Measurements from ENCODE around the gene TEKT1.
"Not testable (repeated sequence)": the region's sequence is repeated elsewhere in the genome, so short reads cannot be mapped to it uniquely, and the experiment has no call there.

The TEKT1 gene

DNA sequence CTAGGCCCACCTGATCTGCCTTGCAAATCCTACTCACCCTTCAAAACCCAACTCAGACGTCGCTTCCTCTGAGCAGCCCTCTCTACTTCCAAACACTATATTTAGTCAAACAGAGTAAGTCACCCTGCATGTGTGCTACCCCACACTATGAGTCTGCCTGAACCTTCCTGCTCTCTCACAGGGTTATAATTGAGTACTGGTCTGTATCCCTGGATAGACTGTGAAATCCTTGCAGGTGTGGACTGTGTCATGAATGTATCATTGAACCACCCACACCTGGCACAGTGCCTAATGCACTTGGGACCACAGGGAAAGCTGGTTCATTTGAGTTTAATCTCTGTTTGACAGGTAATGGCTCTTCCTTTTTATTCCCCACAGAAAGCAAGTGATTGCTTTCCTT, 52.1 kb downstream of the TEKT1 start:
- TF ChIP-seq CTCF (conservative IDR thresholded peaks at IDR 0.05; ENCODE audit: low read length), result no peak
- no peak for DNase-seq (ENCODE audit: low read depth)
- no peak overlapping the region for H3K4me3 ChIP-seq (ENCODE audit: low read length)

- no peak for DNase-seq (ENCODE audit: low read depth)
- TF ChIP-seq CTCF (conservative IDR thresholded peaks at IDR 0.05; ENCODE audit: low read length), result no peak
- H3K4me3 ChIP-seq (ENCODE audit: low read length), result no peak within 1 kb of the TSS
Observed at GRCh38 chr17:6775871-6776405, 55.6 kb downstream of the TEKT1 start, which contains the start of gene FBXO39. FBXO39 (plus strand) TSS chr17:6776215; CDS start chr17:6779869, 3,654 bp downstream.

DNA sequence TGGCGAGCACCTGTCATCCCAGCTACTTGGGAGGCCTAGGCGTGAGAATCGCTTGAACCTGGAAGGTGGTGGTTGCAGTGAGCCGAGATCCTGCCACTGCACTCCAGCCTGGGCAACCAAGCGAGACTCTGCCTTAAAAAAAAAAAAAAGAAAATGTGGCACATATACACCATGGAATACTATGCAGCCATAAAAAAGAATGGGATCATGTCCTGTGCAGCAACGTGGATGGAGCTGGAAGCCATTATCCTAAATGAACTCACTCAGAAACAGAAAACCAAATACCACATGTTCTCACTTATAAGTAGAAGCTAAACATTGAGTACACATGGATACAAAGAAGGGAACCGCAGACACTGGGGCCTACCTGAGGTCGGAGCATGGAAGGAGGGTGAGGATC, 56.6 kb downstream of the TEKT1 start:
- DNase-seq (ENCODE audit: low read depth); H3K4me3 ChIP-seq (ENCODE audit: low read length): not testable (repeated sequence)

GRCh38 chr17:6772016-6772415, 59.5 kb downstream of the TEKT1 start:
- no peak for DNase-seq (ENCODE audit: low read depth)
- TF ChIP-seq CTCF (conservative IDR thresholded peaks at IDR 0.05; ENCODE audit: low read length), result no peak
- no peak overlapping the region for H3K4me3 ChIP-seq (ENCODE audit: low read length)

GRCh38 chr17:6768447-6768846, 63.1 kb downstream of the TEKT1 start:
- no peak for TF ChIP-seq CTCF (conservative IDR thresholded peaks at IDR 0.05; ENCODE audit: low read length)
- H3K4me3 ChIP-seq (ENCODE audit: low read length), result no peak overlapping the region
- no peak for DNase-seq (ENCODE audit: low read depth)

DNA sequence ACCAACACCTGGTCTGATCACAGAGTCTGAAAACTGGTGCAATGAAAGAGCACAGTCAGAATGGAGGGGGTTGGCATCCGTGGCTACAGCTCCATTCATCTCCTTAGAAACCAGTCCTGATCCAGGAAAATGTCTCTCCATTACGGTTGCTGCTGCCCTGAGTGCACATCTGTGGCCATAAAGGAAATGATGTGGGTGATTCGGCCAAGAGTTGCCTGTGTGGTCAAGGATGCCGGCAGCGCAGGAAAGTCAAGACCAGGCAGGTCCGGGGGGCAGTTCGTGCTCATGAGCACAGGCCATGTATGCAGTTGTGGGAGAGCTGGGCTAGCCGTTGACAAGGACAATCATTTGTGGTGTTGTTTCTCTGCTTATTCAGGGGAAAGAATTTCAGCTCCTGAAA, 69.8 kb downstream of the TEKT1 start:
- no peak for TF ChIP-seq CTCF (conservative IDR thresholded peaks at IDR 0.05; ENCODE audit: low read length)
- H3K4me3 ChIP-seq (ENCODE audit: low read length), result no peak overlapping the region
- DNase-seq (ENCODE audit: low read depth), result no peak

DNA sequence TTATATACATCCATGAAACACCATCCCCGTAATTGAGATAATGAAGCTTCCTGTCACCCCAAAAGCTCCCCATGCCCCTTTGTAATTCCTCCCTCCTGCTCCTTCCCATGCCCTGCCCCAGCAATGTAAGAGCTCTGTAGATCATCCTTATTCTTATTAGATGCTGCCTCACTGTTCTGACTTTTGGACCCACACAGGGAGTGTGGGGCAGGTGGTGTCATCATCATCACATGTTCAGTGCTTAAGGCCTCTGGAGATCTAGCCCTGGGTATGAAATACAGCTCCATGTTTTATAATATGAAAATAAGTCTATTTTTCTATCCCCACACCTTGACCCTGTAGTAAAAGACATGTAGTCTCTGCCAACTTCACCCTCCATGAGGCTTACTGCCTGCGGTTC, 73.8 kb downstream of the TEKT1 start:
- TF ChIP-seq CTCF (conservative IDR thresholded peaks at IDR 0.05; ENCODE audit: low read length), result no peak
- no peak for DNase-seq (ENCODE audit: low read depth)
- H3K4me3 ChIP-seq (ENCODE audit: low read length), result no peak overlapping the region

Measured in AG10803 (cell line).